GM10248 (cell line): ENCODE data around the gene SLC16A12.

Experiments used
- CTCF ChIA-PET: fragments of 300-600 bp; sonication (Branson Sonifier 250); formaldehyde crosslinking; extraction: SDS; loops from one replicate; lab custom pipeline; 2021; ENCODE audit warnings: antibody characterized with exemption; lab: Yijun Ruan, JAX
- POLR2A ChIA-PET: fragments of 350-650 bp; sonication (Branson Sonifier 250); formaldehyde crosslinking; extraction: SDS; loops from one replicate; lab custom pipeline; 2020; ENCODE audit warnings: antibody characterized with exemption; lab: Yijun Ruan, JAX
- DNase-seq: peaks from one replicate; pipeline ENCODE4 v3.0.0; 2012; ENCODE audit errors: extremely low spot score
- TF ChIP-seq, protein P1 (sequence below): IDR thresholded peaks from 2 replicates; pipeline ENCODE4 v1.5.1; 2012; ENCODE audit warnings: mild to moderate bottlenecking, low read depth; ENCODE audit errors: extremely low read depth, missing control alignments, control extremely low read depth

The SLC16A12 gene

GRCh38 chr10:89474452-89474851, 60.9 kb downstream of the SLC16A12 start:
- TF ChIP-seq, protein P1, sequence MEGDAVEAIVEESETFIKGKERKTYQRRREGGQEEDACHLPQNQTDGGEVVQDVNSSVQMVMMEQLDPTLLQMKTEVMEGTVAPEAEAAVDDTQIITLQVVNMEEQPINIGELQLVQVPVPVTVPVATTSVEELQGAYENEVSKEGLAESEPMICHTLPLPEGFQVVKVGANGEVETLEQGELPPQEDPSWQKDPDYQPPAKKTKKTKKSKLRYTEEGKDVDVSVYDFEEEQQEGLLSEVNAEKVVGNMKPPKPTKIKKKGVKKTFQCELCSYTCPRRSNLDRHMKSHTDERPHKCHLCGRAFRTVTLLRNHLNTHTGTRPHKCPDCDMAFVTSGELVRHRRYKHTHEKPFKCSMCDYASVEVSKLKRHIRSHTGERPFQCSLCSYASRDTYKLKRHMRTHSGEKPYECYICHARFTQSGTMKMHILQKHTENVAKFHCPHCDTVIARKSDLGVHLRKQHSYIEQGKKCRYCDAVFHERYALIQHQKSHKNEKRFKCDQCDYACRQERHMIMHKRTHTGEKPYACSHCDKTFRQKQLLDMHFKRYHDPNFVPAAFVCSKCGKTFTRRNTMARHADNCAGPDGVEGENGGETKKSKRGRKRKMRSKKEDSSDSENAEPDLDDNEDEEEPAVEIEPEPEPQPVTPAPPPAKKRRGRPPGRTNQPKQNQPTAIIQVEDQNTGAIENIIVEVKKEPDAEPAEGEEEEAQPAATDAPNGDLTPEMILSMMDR, result no peak
- no peak for DNase-seq
- ChIA-PET CTCF (no interaction called here), POLR2A (no interaction called here)

GRCh38 chr10:89471110-89471809, 64.1 kb downstream of the SLC16A12 start:
- no peak for DNase-seq
- POLR2A ChIA-PET, result no interaction called here
- CTCF ChIA-PET, result no interaction called here
- TF ChIP-seq, protein P1, result no peak

DNA sequence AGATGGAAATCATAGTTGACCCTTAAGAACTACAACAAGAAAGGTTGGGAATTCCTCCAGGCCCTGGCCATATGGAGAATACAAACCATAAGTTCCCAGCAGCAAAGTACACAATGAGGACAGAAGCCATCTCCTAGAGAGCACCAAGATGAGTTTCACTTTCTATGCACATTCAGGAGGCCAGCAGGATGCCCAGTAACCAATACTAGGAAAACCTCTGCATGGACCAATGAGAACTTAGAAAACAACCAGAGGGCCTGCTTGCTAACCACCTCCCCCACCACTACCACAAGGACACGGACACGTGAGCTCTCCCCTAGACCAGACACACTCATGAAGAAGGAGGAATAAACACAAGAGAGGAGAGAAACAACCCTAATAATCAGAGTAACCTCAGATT, 64.8 kb downstream of the SLC16A12 start:
- POLR2A ChIA-PET, result no interaction called here
- TF ChIP-seq, protein P1, result no peak
- CTCF ChIA-PET, result no interaction called here
- no peak for DNase-seq

DNA sequence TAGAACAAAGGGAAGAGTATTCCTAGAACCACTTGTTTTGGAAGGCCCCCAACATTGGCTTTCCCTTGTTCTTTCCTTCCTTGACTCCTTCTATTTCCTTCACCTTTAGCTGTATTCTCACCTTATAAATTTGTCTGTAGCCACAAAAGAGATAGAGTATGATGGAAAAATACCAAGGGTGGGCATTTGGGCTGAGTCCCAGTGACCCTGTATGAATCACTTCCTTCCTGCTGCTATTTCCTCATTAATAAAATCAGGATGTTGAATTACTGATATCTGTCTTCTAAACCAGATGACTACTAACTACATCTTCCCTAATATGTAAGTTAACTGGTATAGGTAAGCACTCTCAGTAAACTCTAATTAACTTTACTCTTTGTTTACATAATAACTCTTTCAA, 65.9 kb downstream of the SLC16A12 start:
- DNase-seq, result no peak
- TF ChIP-seq, protein P1, result no peak
- ChIA-PET POLR2A (no interaction called here), CTCF (no interaction called here)

DNA sequence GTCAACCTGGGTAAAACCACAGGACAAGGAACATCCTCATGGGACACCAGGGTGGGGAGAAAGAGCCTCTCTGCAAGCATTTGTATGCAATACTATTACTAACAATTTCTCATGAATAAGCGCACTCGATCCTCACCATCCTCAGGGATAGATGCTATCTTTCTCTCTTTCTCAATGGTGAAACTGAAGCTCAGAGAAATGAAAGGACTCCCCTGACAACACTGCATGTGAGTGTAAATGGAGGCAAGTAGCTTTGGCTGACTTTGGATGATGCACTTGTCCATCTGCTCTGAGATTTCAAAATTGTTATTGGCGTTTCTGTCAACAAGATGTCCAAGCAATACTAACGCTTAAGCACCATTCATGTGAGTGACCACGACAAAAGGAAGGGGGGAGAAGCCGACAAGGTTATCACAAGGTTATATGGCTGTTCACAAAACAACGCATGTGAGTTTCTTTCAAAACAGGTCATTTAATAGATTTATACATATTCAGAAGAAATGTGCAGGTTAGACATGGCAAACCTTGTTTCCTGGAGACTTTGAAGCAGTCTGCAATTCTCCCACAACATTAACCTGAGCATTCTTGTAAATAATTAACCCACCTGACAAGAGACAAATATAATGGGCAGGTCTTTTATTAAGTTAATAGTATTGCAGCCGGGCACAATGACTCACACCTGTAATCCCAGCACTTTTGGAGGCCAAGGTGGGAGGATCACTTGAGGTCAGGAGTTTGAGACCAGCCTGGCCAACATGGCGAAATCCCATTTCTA, 67.0 kb downstream of the SLC16A12 start:
- no peak for DNase-seq
- ChIA-PET CTCF (no interaction called here), POLR2A (no interaction called here)
- TF ChIP-seq, protein P1, result no peak

- DNase-seq, result no peak
- TF ChIP-seq, protein P1, result peak; percentile 40
- POLR2A ChIA-PET, result no interaction called here
- CTCF ChIA-PET, result interaction anchor here (1.2 to 1.7 kb wide), 2 partner anchors 14 to 21 kb away, joined by 4 to 7 read pairs; no protein-coding TSS in a partner anchor
These were observed 68.8 kb downstream of the SLC16A12 start for GRCh38 chr10:89466599-89467035.
